ENCODE results near the gene FLNB.

FLNB gene

DNA sequence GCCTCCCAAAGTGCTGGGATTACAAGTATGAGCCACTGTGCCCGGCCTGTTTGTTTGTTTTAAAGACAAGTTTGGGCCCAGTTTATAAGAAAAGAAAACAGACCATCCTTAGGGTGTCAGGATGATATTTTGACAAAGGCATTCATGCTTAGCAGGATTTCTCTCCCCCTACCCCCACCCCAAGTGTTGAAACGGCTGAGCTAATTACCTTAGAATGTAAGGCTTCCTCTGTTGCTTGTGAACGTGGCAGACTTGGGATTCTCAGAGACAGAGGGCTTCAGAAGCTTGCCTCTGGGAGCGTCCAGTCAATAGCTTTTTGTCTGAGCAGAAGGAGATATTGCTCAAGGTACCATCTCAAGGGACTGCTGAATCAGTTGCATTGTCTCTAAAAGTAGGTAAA lies 24.0 kb downstream of the FLNB start:
- no peak for TF ChIP-seq JUND (IDR thresholded peaks at IDR 0.05; ENCODE audit: low read depth)
- in situ Hi-C loops (cut with HindIII; ENCODE audit: low pct_unique_long_range_greater_than_20kb, low sequenced_read_pairs): no loop called here
- DNase-seq (ENCODE audit: low read depth in 1 of 2, low spot score in 1 of 2): no peak

GRCh38 chr3:58034738-58035523 lies 26.7 kb downstream of the FLNB start:
- no peak for TF ChIP-seq JUND (IDR thresholded peaks at IDR 0.05; ENCODE audit: low read depth)
- in situ Hi-C loops (cut with HindIII; ENCODE audit: low pct_unique_long_range_greater_than_20kb, low sequenced_read_pairs): no loop called here
- DNase-seq (ENCODE audit: low read depth in 1 of 2, low spot score in 1 of 2): no peak

DNA sequence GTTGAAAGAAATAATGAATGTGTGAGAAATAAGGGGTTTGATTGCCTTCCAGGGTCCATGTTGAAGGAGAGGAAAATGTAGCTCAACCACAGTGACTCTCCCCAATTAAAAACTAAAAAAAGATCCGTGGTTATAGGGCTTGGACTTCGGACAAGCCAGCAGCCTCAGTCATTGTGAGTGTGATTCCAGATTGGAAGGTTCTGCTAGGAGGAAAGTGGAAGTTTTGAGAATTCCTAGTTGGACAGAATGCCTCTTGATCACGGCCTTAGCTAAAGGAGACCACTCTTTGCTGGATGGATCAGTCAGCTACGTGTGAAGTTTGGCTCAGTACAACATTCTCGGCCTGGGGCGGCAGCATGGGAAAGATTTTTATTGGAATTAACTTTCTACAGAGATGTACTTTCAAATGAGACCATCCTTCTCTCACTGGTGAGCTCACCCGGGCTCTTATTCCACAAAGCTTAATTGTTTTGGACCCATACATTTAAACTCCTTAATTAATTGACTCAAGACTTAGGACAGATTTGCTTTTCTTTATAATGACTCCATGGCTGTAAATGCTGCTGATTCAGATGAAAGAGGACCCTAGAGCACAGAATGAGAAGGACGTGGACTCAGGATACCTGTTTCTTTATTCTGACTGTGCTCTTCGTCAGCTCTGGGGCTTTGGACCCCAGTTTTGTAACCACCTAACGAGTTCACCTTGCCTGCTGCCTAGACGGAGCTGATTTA lies 27.5 kb downstream of the FLNB start:
- TF ChIP-seq JUND (IDR thresholded peaks at IDR 0.05; ENCODE audit: low read depth): no peak
- no peak for DNase-seq (ENCODE audit: low read depth in 1 of 2, low spot score in 1 of 2)
- in situ Hi-C loops (cut with HindIII; ENCODE audit: low pct_unique_long_range_greater_than_20kb, low sequenced_read_pairs): no loop called here

DNA sequence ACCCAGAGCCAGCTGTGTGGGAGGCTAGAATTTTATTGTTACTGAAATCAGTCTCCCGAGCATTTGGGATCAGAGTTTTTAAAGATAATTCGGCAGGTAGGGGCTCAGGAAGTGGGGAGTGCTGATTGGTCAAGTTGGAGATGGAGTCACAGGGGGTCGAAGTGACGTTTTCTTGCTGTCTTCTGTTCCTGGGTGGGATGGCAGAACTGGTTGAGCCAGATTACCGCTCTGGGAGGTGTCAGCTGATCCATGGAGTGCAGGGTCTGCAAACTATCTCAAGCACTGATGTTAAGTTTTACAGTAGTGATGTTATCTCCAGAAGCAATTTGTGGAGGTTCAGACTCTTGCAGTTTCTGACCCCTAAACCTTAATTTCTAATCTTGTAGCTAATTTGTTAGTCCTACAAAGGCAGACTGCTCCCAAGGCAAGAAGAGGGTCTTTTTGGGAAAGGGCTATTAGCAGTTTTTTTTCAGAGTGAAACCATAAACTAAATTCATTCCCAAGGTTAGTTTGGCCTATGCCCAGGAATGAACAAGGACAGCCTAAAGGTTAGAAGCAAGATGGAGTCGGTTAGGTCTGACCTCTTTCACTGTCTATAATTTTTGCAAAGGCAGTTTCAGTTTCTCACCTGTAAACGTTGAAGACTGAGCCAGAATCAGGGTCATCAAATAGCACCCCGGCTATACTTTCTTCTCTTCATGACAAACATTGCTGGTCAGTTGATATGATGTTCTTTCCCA lies 28.2 kb downstream of the FLNB start:
- in situ Hi-C loops (cut with HindIII; ENCODE audit: low pct_unique_long_range_greater_than_20kb, low sequenced_read_pairs): no loop called here
- DNase-seq (ENCODE audit: low read depth in 1 of 2, low spot score in 1 of 2): no peak
- TF ChIP-seq JUND (IDR thresholded peaks at IDR 0.05; ENCODE audit: low read depth): no peak

GRCh38 chr3:58037141-58037910 lies 29.1 kb downstream of the FLNB start:
- no peak for TF ChIP-seq JUND (IDR thresholded peaks at IDR 0.05; ENCODE audit: low read depth)
- in situ Hi-C loops (cut with HindIII; ENCODE audit: low pct_unique_long_range_greater_than_20kb, low sequenced_read_pairs): no loop called here
- DNase-seq (ENCODE audit: low read depth in 1 of 2, low spot score in 1 of 2): peak in 1 of 2 experiments; percentile 56

- TF ChIP-seq JUND (IDR thresholded peaks at IDR 0.05; ENCODE audit: low read depth): no peak
- in situ Hi-C loops (cut with HindIII; ENCODE audit: low pct_unique_long_range_greater_than_20kb, low sequenced_read_pairs): no loop called here
- no peak for DNase-seq (ENCODE audit: low read depth in 1 of 2, low spot score in 1 of 2)
These were observed 30.6 kb downstream of the FLNB start for GRCh38 chr3:58038675-58039292.

- DNase-seq (ENCODE audit: low read depth in 1 of 2, low spot score in 1 of 2): no peak
- in situ Hi-C loops (cut with HindIII; ENCODE audit: low pct_unique_long_range_greater_than_20kb, low sequenced_read_pairs): no loop called here
- no peak for TF ChIP-seq JUND (IDR thresholded peaks at IDR 0.05; ENCODE audit: low read depth)
These were observed 31.4 kb downstream of the FLNB start for GRCh38 chr3:58039601-58040000.

DNA sequence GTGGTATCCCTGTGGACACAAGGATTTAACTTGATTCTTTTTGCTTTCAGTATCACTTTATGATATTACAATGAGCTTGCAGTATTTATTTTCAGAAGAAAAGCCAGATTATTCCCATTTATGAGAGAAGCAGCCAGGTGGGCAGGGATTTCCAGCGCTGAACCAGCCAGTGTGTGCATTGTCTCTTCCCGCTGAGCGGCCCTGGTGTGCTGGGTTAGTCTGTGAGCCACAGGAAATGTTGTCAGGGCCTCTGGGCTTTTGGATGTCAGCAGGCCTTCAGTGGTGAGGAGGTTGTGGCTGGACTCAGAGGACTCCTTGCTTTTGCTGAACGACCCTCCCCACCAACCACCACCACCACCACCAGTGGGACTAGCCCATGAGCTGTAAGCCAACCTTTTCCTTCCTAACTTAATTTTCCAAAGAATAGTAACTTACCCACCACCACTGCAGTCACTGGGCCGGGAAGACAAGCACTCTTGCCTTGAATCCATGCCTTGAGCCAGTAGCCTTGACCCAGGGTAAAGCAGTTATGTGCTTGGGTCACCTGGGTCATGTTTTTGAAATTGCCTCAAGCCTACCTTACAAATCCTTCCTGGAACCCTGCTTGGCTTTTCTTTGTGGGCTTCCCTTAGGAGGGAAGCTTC lies 33.1 kb downstream of the FLNB start:
- TF ChIP-seq JUND (IDR thresholded peaks at IDR 0.05; ENCODE audit: low read depth): no peak
- no peak for DNase-seq (ENCODE audit: low read depth in 1 of 2, low spot score in 1 of 2)
- in situ Hi-C loops (cut with HindIII; ENCODE audit: low pct_unique_long_range_greater_than_20kb, low sequenced_read_pairs): no loop called here

DNA sequence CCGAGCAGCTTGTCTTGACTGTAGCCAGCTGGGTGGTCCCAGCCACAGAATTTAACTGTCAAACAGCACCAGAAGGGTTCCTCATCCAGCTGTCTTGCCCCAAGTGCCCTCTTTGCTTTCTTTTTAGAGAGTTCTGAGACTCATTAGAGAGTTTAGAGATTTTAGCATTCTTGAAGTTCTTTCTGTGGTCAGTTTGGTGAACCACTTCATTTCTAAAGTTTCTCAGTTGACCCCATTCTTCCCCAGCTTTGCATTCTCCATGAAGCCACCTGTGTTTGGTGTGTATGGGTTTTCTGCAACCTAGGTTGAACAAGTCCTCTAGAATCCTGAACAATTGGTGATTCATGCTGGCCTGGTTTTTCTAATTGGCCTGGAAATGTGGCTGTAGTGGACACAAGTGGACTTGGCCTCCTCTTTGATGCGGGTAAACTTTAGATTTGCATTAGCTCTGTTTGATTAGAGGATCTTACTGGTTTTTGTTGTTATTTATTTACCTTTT lies 33.7 kb downstream of the FLNB start:
- TF ChIP-seq JUND (IDR thresholded peaks at IDR 0.05; ENCODE audit: low read depth): no peak
- no peak for DNase-seq (ENCODE audit: low read depth in 1 of 2, low spot score in 1 of 2)
- in situ Hi-C loops (cut with HindIII; ENCODE audit: low pct_unique_long_range_greater_than_20kb, low sequenced_read_pairs): no loop called here

DNA sequence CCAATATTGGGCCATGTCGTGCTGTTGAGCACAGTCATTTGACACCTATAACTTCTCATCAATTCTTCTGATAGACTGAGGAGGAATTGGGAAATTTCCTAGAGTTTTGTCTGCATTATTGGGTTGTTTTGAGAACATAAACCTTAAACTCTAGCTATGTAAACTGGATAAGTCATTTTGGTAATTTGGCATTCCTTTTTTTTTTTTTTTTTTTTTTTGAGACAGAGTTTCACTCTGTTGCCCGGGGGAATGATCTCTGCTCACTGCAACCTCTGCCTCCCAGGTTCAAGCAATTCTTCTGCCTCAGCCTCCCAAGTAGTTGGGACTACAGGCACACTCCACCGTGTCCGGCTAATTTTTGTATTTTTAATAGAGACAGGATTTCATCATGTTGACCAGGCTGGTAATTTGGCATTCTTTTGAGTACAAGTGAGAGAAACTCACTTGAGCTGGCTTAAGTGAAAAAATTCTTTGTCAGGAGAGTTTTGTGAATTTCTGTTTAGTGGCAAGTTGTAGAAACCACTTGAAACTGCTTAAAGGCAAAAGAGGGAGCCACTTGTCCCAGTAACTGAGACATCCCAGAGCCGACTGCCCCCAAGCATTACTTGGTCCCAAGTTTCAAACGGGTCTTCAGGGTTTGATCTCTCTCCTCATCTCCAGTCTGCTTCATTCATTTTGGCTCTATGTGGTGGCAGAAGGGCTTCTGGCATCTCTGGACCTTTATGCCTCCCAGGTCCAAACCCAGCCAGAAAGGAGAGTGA lies 34.9 kb downstream of the FLNB start:
- no peak for TF ChIP-seq JUND (IDR thresholded peaks at IDR 0.05; ENCODE audit: low read depth)
- no peak for DNase-seq (ENCODE audit: low read depth in 1 of 2, low spot score in 1 of 2)
- in situ Hi-C loops (cut with HindIII; ENCODE audit: low pct_unique_long_range_greater_than_20kb, low sequenced_read_pairs): no loop called here

- TF ChIP-seq JUND (IDR thresholded peaks at IDR 0.05; ENCODE audit: low read depth): no peak
- in situ Hi-C loops (cut with HindIII; ENCODE audit: low pct_unique_long_range_greater_than_20kb, low sequenced_read_pairs): no loop called here
- no peak for DNase-seq (ENCODE audit: low read depth in 1 of 2, low spot score in 1 of 2)
These were observed 35.7 kb downstream of the FLNB start for GRCh38 chr3:58043933-58044332.
